Fibroblast of upper back skin (primary cell): ENCODE measurements around the gene ACSM2A.
"Not testable (repeated sequence)": the region's sequence is repeated elsewhere in the genome, so short reads cannot be mapped to it uniquely, and the experiment has no call there.

Experiments used
- DNase-seq: peaks from one replicate; pipeline ENCODE4 v3.0.0-alpha.2; 2013

The ACSM2A gene

GRCh38 chr16:20460313-20460712, 9.0 kb downstream of the ACSM2A start:
- DNase-seq, result not testable (repeated sequence)

- not testable (repeated sequence) for DNase-seq
These were observed 17.6 kb downstream of the ACSM2A start for GRCh38 chr16:20468954-20469353.

GRCh38 chr16:20469930-20470329, 18.6 kb downstream of the ACSM2A start:
- not testable (repeated sequence) for DNase-seq

GRCh38 chr16:20470732-20471131, 19.4 kb downstream of the ACSM2A start:
- not testable (repeated sequence) for DNase-seq

- DNase-seq, result not testable (repeated sequence)
These were observed 25.9 kb downstream of the ACSM2A start for GRCh38 chr16:20477188-20477744.

- not testable (repeated sequence) for DNase-seq
These were observed 32.7 kb downstream of the ACSM2A start for GRCh38 chr16:20483989-20484388.

- DNase-seq, result no peak
These were observed 33.4 kb downstream of the ACSM2A start for GRCh38 chr16:20484726-20485125.

- DNase-seq, result no peak
These were observed 34.1 kb downstream of the ACSM2A start for GRCh38 chr16:20485408-20485807.

GRCh38 chr16:20490994-20491393, 39.7 kb downstream of the ACSM2A start:
- DNase-seq, result not testable (repeated sequence)

- not testable (repeated sequence) for DNase-seq
These were observed 40.1 kb downstream of the ACSM2A start for GRCh38 chr16:20491448-20491847.

GRCh38 chr16:20504418-20504817, 53.1 kb downstream of the ACSM2A start:
- no peak for DNase-seq

- DNase-seq, result no peak
These were observed 56.0 kb downstream of the ACSM2A start for GRCh38 chr16:20507280-20507679.

- no peak for DNase-seq
These were observed 59.0 kb downstream of the ACSM2A start for GRCh38 chr16:20510323-20510722.

GRCh38 chr16:20515688-20516090, 64.4 kb downstream of the ACSM2A start:
- no peak for DNase-seq

GRCh38 chr16:20517149-20517548, 65.8 kb downstream of the ACSM2A start:
- no peak for DNase-seq

- DNase-seq, result no peak
These were observed 67.9 kb downstream of the ACSM2A start for GRCh38 chr16:20519231-20519630.

- no peak for DNase-seq
These were observed 68.8 kb downstream of the ACSM2A start for GRCh38 chr16:20520103-20520502.

- not testable (repeated sequence) for DNase-seq
These were observed 80.5 kb downstream of the ACSM2A start for GRCh38 chr16:20531795-20532194.

- DNase-seq, result not testable (repeated sequence)
These were observed 81.0 kb downstream of the ACSM2A start for GRCh38 chr16:20532284-20532792.

GRCh38 chr16:20536669-20537068, 85.3 kb downstream of the ACSM2A start:
- not testable (repeated sequence) for DNase-seq
